ENCODE data around the gene ZNF117.
A peak's percentile ranks its signal among the peaks of the same experiment; 100 is the strongest.
"Not testable (repeated sequence)": the region's sequence is repeated elsewhere in the genome, so short reads cannot be mapped to it uniquely, and the experiment has no call there.

Gene ZNF117

GRCh38 chr7:64996305-64996704, 5.5 kb upstream of the ZNF117 start:
- DNase-seq, result no peak

GRCh38 chr7:64993901-64994300, 3.1 kb upstream of the ZNF117 start:
- DNase-seq, result no peak

GRCh38 chr7:64992971-64993370, 2.1 kb upstream of the ZNF117 start:
- DNase-seq, result no peak

GRCh38 chr7:64990216-64990615, 620 bp downstream of the ZNF117 start:
- no peak for DNase-seq

- DNase-seq, result no peak
These were observed 12.2 kb downstream of the ZNF117 start for GRCh38 chr7:64978497-64979203.

- no peak for DNase-seq
These were observed 25.2 kb downstream of the ZNF117 start for GRCh38 chr7:64965594-64965993.

- DNase-seq, result no peak
These were observed 31.6 kb downstream of the ZNF117 start for GRCh38 chr7:64959072-64959747.

- no peak for DNase-seq
These were observed 39.5 kb downstream of the ZNF117 start for GRCh38 chr7:64951250-64951848.

- DNase-seq, result not testable (repeated sequence)
These were observed 40.2 kb downstream of the ZNF117 start for GRCh38 chr7:64950673-64951072.

GRCh38 chr7:64948774-64949173, 42.1 kb downstream of the ZNF117 start:
- DNase-seq, result not testable (repeated sequence)

GRCh38 chr7:64947252-64948000, 43.4 kb downstream of the ZNF117 start:
- no peak for DNase-seq

- DNase-seq, result peak; percentile 37 to 45
These were observed 44.1 kb downstream of the ZNF117 start for GRCh38 chr7:64946772-64947171.

- DNase-seq, result no peak
These were observed 45.2 kb downstream of the ZNF117 start for GRCh38 chr7:64945503-64946175.

GRCh38 chr7:64944667-64945502, 46.0 kb downstream of the ZNF117 start:
- not testable (repeated sequence) for DNase-seq

GRCh38 chr7:64940021-64940420, 50.8 kb downstream of the ZNF117 start:
- not testable (repeated sequence) for DNase-seq

- no peak for DNase-seq
These were observed 52.3 kb downstream of the ZNF117 start for GRCh38 chr7:64938540-64938939.

GRCh38 chr7:64934478-64934877, 56.4 kb downstream of the ZNF117 start:
- DNase-seq, result no peak

- DNase-seq, result not testable (repeated sequence)
These were observed 62.3 kb downstream of the ZNF117 start for GRCh38 chr7:64928252-64929187.
